SK-N-SH (cell line): Measurements from ENCODE around the gene ZNF426. TPM values are rescaled to one million over a fixed set of nuclear protein-coding genes. Genes with fewer than 3 reads are reported as not detected.

Experiments
- CTCF ChIA-PET: fragments of 300-600, 350-600 bp; formaldehyde crosslinking; extraction: SDS; loops from one replicate; lab custom pipeline; 2021; lab: Yijun Ruan, JAX
- POLR2A ChIA-PET: fragments of 350-600 bp; sonication (Branson Sonifier 250); formaldehyde crosslinking; extraction: SDS; loops from one replicate; lab custom pipeline; 2020; ENCODE audit warnings: antibody characterized with exemption, inconsistent platforms; lab: Yijun Ruan, JAX
- DNase-seq: peaks from one replicate; pipeline ENCODE4 v3.0.0; 2012
- H2AFZ ChIP-seq: fragments of 200-600 bp; sonication (generic); 2 replicates; pipeline ENCODE4 v1.8.1; 2016; ENCODE audit warnings: antibody characterized with exemption, mild to moderate bottlenecking, low read depth
- H3F3A ChIP-seq: fragments of 200-600 bp; sonication (generic); replicated peaks from 2 replicates; pipeline ENCODE3; 2016; ENCODE audit warnings: antibody characterized with exemption, mild to moderate bottlenecking; ENCODE audit not compliant: insufficient read depth
- H3K27ac ChIP-seq, 2 experiments: fragments of 200-500 bp in 1 of 2; fragments of 200-600 bp in 1 of 2; sonication (Bioruptor generic) in 1 of 2; sonication (generic), shearing (Covaris generic) in 1 of 2; 2 replicates each; pipeline versions ENCODE4 v1.5.1 to v1.6.1; 2014 to 2016; ENCODE audit warnings: low read depth in 2 of 2, inconsistent platforms in 1 of 2, low read length in 1 of 2, mild to moderate bottlenecking in 1 of 2, mixed read lengths in 1 of 2
- H3K27me3 ChIP-seq: fragments of 200-600 bp; sonication (generic), shearing (Covaris generic); 2 replicates; pipeline ENCODE4 v1.6.1; 2016; ENCODE audit warnings: mixed run types; ENCODE audit not compliant: insufficient read depth
- H3K36me3 ChIP-seq, 2 experiments: fragments of 200-500 bp in 1 of 2; fragments of 200-600 bp in 1 of 2; sonication (Bioruptor generic) in 1 of 2; sonication (generic) in 1 of 2; replicated peaks in 1 of 2; 2 replicates each; pipeline versions ENCODE3 to v1.5.1; 2014 to 2016; ENCODE audit warnings: low read length in 1 of 2, mild to moderate bottlenecking in 1 of 2; ENCODE audit not compliant: insufficient read depth in 2 of 2, control insufficient read depth in 1 of 2
- H3K4me1 ChIP-seq, 2 experiments: fragments of 200-500 bp in 1 of 2; fragments of 200-600 bp in 1 of 2; sonication (Bioruptor generic) in 1 of 2; sonication (generic), shearing (Covaris generic) in 1 of 2; 2 replicates each; pipeline versions ENCODE4 v1.5.1 to v1.6.1; 2014 to 2016; ENCODE audit warnings: low read depth in 1 of 2, low read length in 1 of 2, mixed run types in 1 of 2; ENCODE audit not compliant: insufficient read depth in 2 of 2, control insufficient read depth in 1 of 2
- H3K4me2 ChIP-seq: fragments of 200-600 bp; sonication (generic), shearing (Covaris generic); 2 replicates; pipeline ENCODE4 v1.6.1; 2017; ENCODE audit warnings: mixed run types
- H3K4me3 ChIP-seq, 2 experiments: fragments of 200-500 bp in 1 of 2; fragments of 200-600 bp in 1 of 2; sonication (Bioruptor generic) in 1 of 2; sonication (generic), shearing (Covaris generic) in 1 of 2; 2 replicates each; pipeline versions ENCODE4 v1.5.1 to v1.8.1; 2014 to 2016; ENCODE audit warnings: low read depth in 2 of 2, inconsistent platforms in 1 of 2, low read length in 1 of 2, mild to moderate bottlenecking in 1 of 2, mixed read lengths in 1 of 2, moderate library complexity in 1 of 2
- H3K79me2 ChIP-seq: fragments of 200-600 bp; sonication (generic); 2 replicates; pipeline ENCODE4 v1.8.1; 2017; ENCODE audit warnings: mild to moderate bottlenecking; ENCODE audit not compliant: insufficient read depth
- H3K9ac ChIP-seq: fragments of 200-600 bp; sonication (generic); 2 replicates; pipeline ENCODE4 v1.6.1; 2017; ENCODE audit warnings: mixed run types
- H3K9me2 ChIP-seq: fragments of 200-600 bp; sonication (generic); 2 replicates; pipeline ENCODE4 v1.6.1; 2017; ENCODE audit warnings: mixed run types
- H3K9me3 ChIP-seq: fragments of 200-600 bp; sonication (generic); 2 replicates; pipeline ENCODE4 v1.6.1; 2017; ENCODE audit warnings: mixed run types, mild to moderate bottlenecking, moderate library complexity
- H4K20me1 ChIP-seq: fragments of 200-600 bp; sonication (generic); 2 replicates; pipeline ENCODE4 v1.6.1; 2017; ENCODE audit warnings: mild to moderate bottlenecking, mixed run types; ENCODE audit not compliant: insufficient read depth
- ELF1 ChIP-seq: IDR thresholded peaks from 2 replicates; pipeline ENCODE4 v1.4.0; 2012
- EP300 ChIP-seq, 2 experiments: IDR thresholded peaks; 2 replicates each; pipeline versions ENCODE4 v1.4.0 to v1.6.1; 2012; ENCODE audit warnings: borderline replicate concordance in 1 of 2, low read depth in 1 of 2, low read length in 1 of 2
- FOSL2 ChIP-seq: IDR thresholded peaks from 2 replicates; pipeline ENCODE4 v1.4.0; 2012; ENCODE audit warnings: low read depth, mild to moderate bottlenecking, moderate library complexity, borderline replicate concordance
- FOXJ3 ChIP-seq: sonication (generic); formaldehyde crosslinking; IDR thresholded peaks from 2 replicates; pipeline ENCODE4 v1.5.1; 2020; ENCODE audit warnings: mild to moderate bottlenecking, missing genetic modification reagents
- FOXM1 ChIP-seq: IDR thresholded peaks from 2 replicates; pipeline ENCODE4 v1.4.0; 2012; ENCODE audit warnings: low read depth, mild to moderate bottlenecking
- GATA2 ChIP-seq: sonication (generic); formaldehyde crosslinking; IDR thresholded peaks from 2 replicates; pipeline ENCODE4 v1.5.0; 2020; ENCODE audit warnings: mild to moderate bottlenecking, missing genetic modification reagents
- MEF2A ChIP-seq: IDR thresholded peaks from 2 replicates; pipeline ENCODE4 v1.4.0; 2012; ENCODE audit warnings: low read depth, borderline replicate concordance
- NFIC ChIP-seq: IDR thresholded peaks from 2 replicates; pipeline ENCODE4 v1.4.0; 2012; ENCODE audit warnings: borderline replicate concordance
- NRF1 ChIP-seq: IDR thresholded peaks from 2 replicates; pipeline ENCODE4 v1.6.1; 2012; ENCODE audit warnings: low read depth, mild to moderate bottlenecking, low read length
- RXRA ChIP-seq: IDR thresholded peaks from 2 replicates; pipeline ENCODE4 v1.4.0; 2012; ENCODE audit warnings: low read depth, mild to moderate bottlenecking, borderline replicate concordance
- SIN3A ChIP-seq: IDR thresholded peaks from 2 replicates; pipeline ENCODE4 v1.6.1; 2012; ENCODE audit warnings: low read depth, mild to moderate bottlenecking, low read length, moderate library complexity, borderline replicate concordance
- SMC3 ChIP-seq: IDR thresholded peaks from 2 replicates; pipeline ENCODE4 v1.6.1; 2012; ENCODE audit warnings: low read depth, low read length, improper control_type of control experiment
- TAF1 ChIP-seq: IDR thresholded peaks from 2 replicates; pipeline ENCODE4 v1.6.1; 2012; ENCODE audit warnings: low read depth, mild to moderate bottlenecking, low read length, moderate library complexity, borderline replicate concordance
- TCF12 ChIP-seq: IDR thresholded peaks from 2 replicates; pipeline ENCODE4 v1.4.0; 2012
- YY1 ChIP-seq: IDR thresholded peaks from 2 replicates; pipeline ENCODE4 v1.4.0; 2012; ENCODE audit warnings: low read depth, mild to moderate bottlenecking
- ZBTB33 ChIP-seq: IDR thresholded peaks from 2 replicates; pipeline ENCODE4 v1.4.0; 2012; ENCODE audit warnings: low read depth, borderline replicate concordance
- WGBS: methylation state at CpG from one replicate; pipeline ENCODE4 v1.1.6; 2017; ENCODE audit warnings: low lambda C conversion rate; 5-methylcytosine and 5-hydroxymethylcytosine counted together
- polyA plus RNA-seq, 3 experiments: library from polyadenylated mRNA; depleted of rRNA; stranded (reverse); fragments of >200 nt; gene quantifications; 2 replicates each; pipeline ENCODE4 v1.2.3, GENCODE V29; 2012
- TF ChIP-seq, protein P1 (sequence below): fragments of 200-600 bp; sonication (generic); IDR thresholded peaks from 2 replicates; pipeline ENCODE4 v1.6.1; 2017; ENCODE audit warnings: antibody characterized with exemption, mild to moderate bottlenecking, moderate library complexity
- TF ChIP-seq, protein P2 (sequence below): fragments of 150-350 bp; IDR thresholded peaks from 2 replicates; pipeline ENCODE4 v1.6.1; 2016; ENCODE audit warnings: mild to moderate bottlenecking, low read depth, low read length

ZNF426 gene
- polyA plus RNA-seq, 1 of the 3 experiments (the other 2 are of a cell fraction): 2.4 TPM

GRCh38 chr19:9552536-9553274 is 14.3 kb upstream of the ZNF426 start:
- TF ChIP-seq ZBTB33 (no peak), TCF12 (no peak), EP300 (IDR thresholded peaks at IDR 0.05; ENCODE audit: borderline replicate concordance in 1 of 2, low read depth in 1 of 2, low read length in 1 of 2) (no peak)
- TF ChIP-seq, protein P1, sequence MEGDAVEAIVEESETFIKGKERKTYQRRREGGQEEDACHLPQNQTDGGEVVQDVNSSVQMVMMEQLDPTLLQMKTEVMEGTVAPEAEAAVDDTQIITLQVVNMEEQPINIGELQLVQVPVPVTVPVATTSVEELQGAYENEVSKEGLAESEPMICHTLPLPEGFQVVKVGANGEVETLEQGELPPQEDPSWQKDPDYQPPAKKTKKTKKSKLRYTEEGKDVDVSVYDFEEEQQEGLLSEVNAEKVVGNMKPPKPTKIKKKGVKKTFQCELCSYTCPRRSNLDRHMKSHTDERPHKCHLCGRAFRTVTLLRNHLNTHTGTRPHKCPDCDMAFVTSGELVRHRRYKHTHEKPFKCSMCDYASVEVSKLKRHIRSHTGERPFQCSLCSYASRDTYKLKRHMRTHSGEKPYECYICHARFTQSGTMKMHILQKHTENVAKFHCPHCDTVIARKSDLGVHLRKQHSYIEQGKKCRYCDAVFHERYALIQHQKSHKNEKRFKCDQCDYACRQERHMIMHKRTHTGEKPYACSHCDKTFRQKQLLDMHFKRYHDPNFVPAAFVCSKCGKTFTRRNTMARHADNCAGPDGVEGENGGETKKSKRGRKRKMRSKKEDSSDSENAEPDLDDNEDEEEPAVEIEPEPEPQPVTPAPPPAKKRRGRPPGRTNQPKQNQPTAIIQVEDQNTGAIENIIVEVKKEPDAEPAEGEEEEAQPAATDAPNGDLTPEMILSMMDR: no peak
- WGBS: 73% methylated on average over 6 of the region's 7 CpGs
- Histone ChIP-seq H3F3A (no peaks in the 10 kb centered on the region), H3K79me2 (no peaks in the 10 kb centered on the region), H4K20me1 (no peaks in the 10 kb centered on the region), H3K4me1 (no peaks in the 10 kb centered on the region), H3K9ac (no peak overlapping the region), H3K27ac (no peak overlapping the region), H3K9me2 (no peaks in the 10 kb centered on the region), H3K9me3 (peaks cover 8% of the 10 kb centered on the region; the same call in 1 of the 2 replicates), H2AFZ (no peak overlapping the region), H3K4me3 (no peak overlapping the region), H3K27me3 (no peaks in the 10 kb centered on the region), H3K4me2 (no peak overlapping the region), H3K36me3 (no peaks in the 10 kb centered on the region)
- POLR2A ChIA-PET: no interaction called here
- CTCF ChIA-PET: no interaction called here
- DNase-seq: no peak

- WGBS: 57% methylated on average over 2 of the region's 11 CpGs
- POLR2A ChIA-PET: no interaction called here
- TF ChIP-seq TAF1 (no peak), MEF2A (no peak), NFIC (no peak), RXRA (no peak), SMC3 (no peak), FOSL2 (no peak), NRF1 (no peak), FOXJ3 (no peak), YY1 (no peak), FOXM1 (no peak), ELF1 (no peak), SIN3A (no peak), TCF12 (no peak), GATA2 (CRISPR knock-in tag) (no peak)
- TF ChIP-seq, protein P2, sequence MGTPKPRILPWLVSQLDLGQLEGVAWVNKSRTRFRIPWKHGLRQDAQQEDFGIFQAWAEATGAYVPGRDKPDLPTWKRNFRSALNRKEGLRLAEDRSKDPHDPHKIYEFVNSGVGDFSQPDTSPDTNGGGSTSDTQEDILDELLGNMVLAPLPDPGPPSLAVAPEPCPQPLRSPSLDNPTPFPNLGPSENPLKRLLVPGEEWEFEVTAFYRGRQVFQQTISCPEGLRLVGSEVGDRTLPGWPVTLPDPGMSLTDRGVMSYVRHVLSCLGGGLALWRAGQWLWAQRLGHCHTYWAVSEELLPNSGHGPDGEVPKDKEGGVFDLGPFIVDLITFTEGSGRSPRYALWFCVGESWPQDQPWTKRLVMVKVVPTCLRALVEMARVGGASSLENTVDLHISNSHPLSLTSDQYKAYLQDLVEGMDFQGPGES: no peak
- TF ChIP-seq, protein P1: no peak
Observed at GRCh38 chr19:9547870-9548269, 9.4 kb upstream of the ZNF426 start.

More at GRCh38 chr19:9547870-9548269, 9.4 kb upstream of the ZNF426 start:
- Histone ChIP-seq H3K27me3 (no peaks in the 10 kb centered on the region), H3K4me1 (no peaks in the 10 kb centered on the region), H3K27ac (no peak overlapping the region), H3K9me2 (no peaks in the 10 kb centered on the region), H3K4me3 (no peak overlapping the region), H3K79me2 (no peaks in the 10 kb centered on the region), H3K4me2 (no peak overlapping the region), H3F3A (no peaks in the 10 kb centered on the region), H2AFZ (no peak overlapping the region), H3K9ac (no peak overlapping the region), H3K36me3 (no peaks in the 10 kb centered on the region), H3K9me3 (peaks cover 5% of the 10 kb centered on the region; the same call in 1 of the 2 replicates), H4K20me1 (no peaks in the 10 kb centered on the region)
- CTCF ChIA-PET: no interaction called here
- no peak for DNase-seq
